GM23338 (cell line): ENCODE data around the gene NUDT9. TPM values are rescaled to one million over a fixed set of nuclear protein-coding genes. Genes with fewer than 3 reads are reported as not detected.
"Not testable (repeated sequence)": the region's sequence is repeated elsewhere in the genome, so short reads cannot be mapped to it uniquely, and the experiment has no call there.

ENCODE experiments used
- ATAC-seq: fragments of 200-7000 bp; cut with Tn5 transposase; 3 replicates; pipeline ENCODE4 v1.9.1; 2020
- DNase-seq: peaks from one replicate; pipeline ENCODE4 v3.0.0-alpha.2; 2015; ENCODE audit warnings: low spot score
- H2AFZ ChIP-seq: fragments of 200-600 bp; sonication (generic); 2 replicates; pipeline ENCODE4 v1.8.0; 2016; ENCODE audit warnings: antibody characterized with exemption, mild to moderate bottlenecking, moderate library complexity
- H3F3A ChIP-seq: fragments of 200-600 bp; sonication (generic); replicated peaks from 2 replicates; pipeline ENCODE4 v1.8.0; 2017; ENCODE audit warnings: antibody characterized with exemption, mixed run types, low read depth
- H3K27ac ChIP-seq: fragments of 200-600 bp; sonication (generic); 2 replicates; pipeline ENCODE4 v1.6.1; 2016; ENCODE audit warnings: low read depth
- H3K27me3 ChIP-seq: fragments of 200-600 bp; sonication (generic); 2 replicates; pipeline ENCODE4 v1.8.0; 2016; ENCODE audit warnings: mild to moderate bottlenecking, mixed run types, moderate library complexity; ENCODE audit not compliant: insufficient read depth
- H3K36me3 ChIP-seq: fragments of 200-600 bp; sonication (generic); 2 replicates; pipeline ENCODE4 v1.8.0; 2016; ENCODE audit warnings: mild to moderate bottlenecking; ENCODE audit not compliant: insufficient read depth
- H3K4me1 ChIP-seq: fragments of 200-600 bp; sonication (generic); 2 replicates; pipeline ENCODE4 v1.8.0; 2016; ENCODE audit warnings: mild to moderate bottlenecking, moderate library complexity; ENCODE audit not compliant: insufficient read depth
- H3K4me2 ChIP-seq: fragments of 200-600 bp; sonication (generic); 2 replicates; pipeline ENCODE4 v1.7.1; 2017; ENCODE audit warnings: mixed run types
- H3K4me3 ChIP-seq: fragments of 200-600 bp; sonication (generic); 2 replicates; pipeline ENCODE4 v1.6.1; 2016; ENCODE audit warnings: mixed run types
- H3K79me2 ChIP-seq: fragments of 200-600 bp; sonication (generic); replicated peaks from 2 replicates; pipeline ENCODE4 v1.8.0; 2017; ENCODE audit warnings: mild to moderate bottlenecking; ENCODE audit not compliant: insufficient read depth
- H3K9me2 ChIP-seq: fragments of 200-600 bp; sonication (generic); 2 replicates; pipeline ENCODE4 v1.8.0; 2017; ENCODE audit not compliant: insufficient read depth
- H4K20me1 ChIP-seq: fragments of 200-600 bp; sonication (generic); replicated peaks from 2 replicates; pipeline ENCODE4 v1.8.0; 2017; ENCODE audit warnings: mild to moderate bottlenecking; ENCODE audit not compliant: insufficient read depth
- H3K27ac Mint-ChIP-seq: 2 replicates; pipeline ENCODE4 v1.8.0; 2020; ENCODE audit warnings: inconsistent platforms, mild to moderate bottlenecking, moderate library complexity, mixed read lengths
- H3K27me3 Mint-ChIP-seq: 3 replicates; pipeline ENCODE4 v1.8.0; 2022; ENCODE audit warnings: low read depth, mild to moderate bottlenecking, moderate library complexity, mixed read lengths, inconsistent platforms; ENCODE audit not compliant: insufficient read depth, poor library complexity
- H3K36me3 Mint-ChIP-seq: 3 replicates; pipeline ENCODE4 v1.8.0; 2021; ENCODE audit warnings: low read depth, mild to moderate bottlenecking, inconsistent platforms, moderate library complexity, mixed read lengths
- H3K4me1 Mint-ChIP-seq: 3 replicates; pipeline ENCODE4 v1.8.0; 2020; ENCODE audit warnings: mild to moderate bottlenecking, inconsistent platforms, mixed read lengths
- H3K4me3 Mint-ChIP-seq: 3 replicates; pipeline ENCODE4 v1.8.0; 2021; ENCODE audit warnings: moderate library complexity, mild to moderate bottlenecking, inconsistent platforms, mixed read lengths
- H3K9me3 Mint-ChIP-seq: 3 replicates; pipeline ENCODE4 v1.8.0; 2020; ENCODE audit warnings: moderate library complexity, mild to moderate bottlenecking, inconsistent platforms, mixed read lengths
- CREB1 ChIP-seq: fragments of 250-450 bp; sonication (Bioruptor Pico); IDR thresholded peaks from 2 replicates; pipeline ENCODE4 v1.5.0; 2020; ENCODE audit warnings: low read depth, mild to moderate bottlenecking, moderate library complexity
- EZH2 ChIP-seq: fragments of 200-600 bp; sonication (generic); IDR thresholded peaks from one replicate; pipeline ENCODE4 v1.8.0; 2017; ENCODE audit warnings: antibody characterized with exemption, mild to moderate bottlenecking, low read depth; ENCODE audit not compliant: unreplicated experiment
- EZH2phosphoT487 ChIP-seq: fragments of 200-600 bp; sonication (generic); IDR thresholded peaks from one replicate; pipeline ENCODE4 v1.8.1; 2018; ENCODE audit warnings: antibody characterized with exemption; ENCODE audit not compliant: unreplicated experiment
- JUNB ChIP-seq: IDR thresholded peaks from one replicate; pipeline ENCODE4 v1.6.1; 2016; ENCODE audit warnings: antibody characterized with exemption; ENCODE audit not compliant: unreplicated experiment
- NANOG ChIP-seq: IDR thresholded peaks from 2 replicates; pipeline ENCODE4 v1.6.1; 2016; ENCODE audit warnings: antibody characterized with exemption, borderline replicate concordance
- POLR2AphosphoS5 ChIP-seq: IDR thresholded peaks from 2 replicates; pipeline ENCODE4 v1.6.1; 2016; ENCODE audit warnings: antibody characterized with exemption, low read depth
- ZNF114 ChIP-seq: fragments of 250-450 bp; sonication (Bioruptor Pico); IDR thresholded peaks from 2 replicates; pipeline ENCODE4 v1.5.0; 2020; ENCODE audit warnings: mild to moderate bottlenecking, moderate library complexity
- ZNF331 ChIP-seq: fragments of 250-450 bp; sonication (Bioruptor Pico); IDR thresholded peaks from 2 replicates; pipeline ENCODE4 v1.5.0; 2020; ENCODE audit warnings: low read depth, mild to moderate bottlenecking, moderate library complexity
- polyA plus RNA-seq: library from polyadenylated mRNA; unstranded; fragments of >200 nt; fragmentation: Nextera tagmentation; extraction: Ambion mirVana; gene quantifications from 2 replicates; pipeline ENCODE4 v1.2.1, GENCODE V29; 2016
- total RNA-seq: library from RNA; depleted of rRNA; stranded (reverse); fragments of >200 nt; shearing (Covaris generic); gene quantifications from 2 replicates; pipeline ENCODE4 v1.2.3, GENCODE V29; 2014
- TF ChIP-seq, protein P1 (sequence below), 2 experiments: fragments of 200-600 bp in 1 of 2; sonication (generic) in 1 of 2; conservative IDR thresholded peaks; 2 replicates each; pipeline versions ENCODE4 v1.5.1 to v1.6.1; 2016 to 2017; ENCODE audit warnings: antibody characterized with exemption in 2 of 2, low read depth in 2 of 2, mild to moderate bottlenecking in 2 of 2, moderate library complexity in 1 of 2
- TF ChIP-seq, protein P2 (sequence below): IDR thresholded peaks from 2 replicates; pipeline ENCODE4 v1.6.1; 2016; ENCODE audit warnings: antibody characterized with exemption
- TF ChIP-seq, protein P3 (sequence below): IDR thresholded peaks from one replicate; pipeline ENCODE4 v1.6.1; 2018; ENCODE audit warnings: antibody characterized with exemption; ENCODE audit not compliant: unreplicated experiment

NUDT9 gene
- total and polyA plus RNA-seq, 2 experiments from 2014 or later: 22.9 to 43.4 TPM

DNA sequence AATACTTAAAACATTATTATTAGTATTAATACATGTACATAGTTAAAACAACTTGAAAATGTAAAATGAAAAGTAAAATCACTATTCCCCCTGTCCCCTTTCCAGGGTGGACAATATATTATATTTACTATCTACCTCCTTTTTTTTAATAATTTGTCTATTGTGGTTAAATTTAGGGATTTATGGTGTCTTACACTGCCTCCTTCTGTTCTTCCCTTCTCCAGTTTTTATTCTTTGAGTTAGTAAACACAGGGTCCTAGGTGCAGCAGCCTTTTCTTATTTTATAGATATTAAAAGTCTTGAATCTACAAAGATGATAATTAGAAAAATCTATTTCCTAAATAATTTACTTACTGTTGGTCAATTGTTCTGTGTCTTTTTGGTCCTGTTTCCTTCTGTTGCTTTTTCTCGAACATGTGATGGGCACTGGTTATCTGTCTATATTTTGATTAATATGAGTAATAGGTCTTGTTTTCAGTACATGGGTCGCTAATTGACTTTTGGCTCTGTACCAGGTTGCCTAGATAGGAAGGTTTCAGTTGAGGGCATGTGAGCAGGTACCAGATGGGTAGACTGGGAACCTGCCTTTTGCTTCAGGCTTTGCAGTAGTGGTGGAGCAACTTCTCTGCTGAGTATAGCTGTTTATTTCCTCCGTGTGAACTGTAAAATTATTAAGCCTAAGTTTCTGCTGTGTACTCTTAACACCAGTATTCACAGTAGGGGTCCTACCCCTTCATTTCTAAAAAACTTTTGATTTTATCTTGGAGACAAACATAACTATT is 1.1 kb downstream of the NUDT9 start:
- peaks cover 24% of the 10 kb centered on the region for H3K4me1 ChIP-seq
- no peaks in the 10 kb centered on the region for H3K9me2 ChIP-seq
- peak overlapping the region; percentile 92 for H3K4me2 ChIP-seq
- no peak overlapping the region for H3K27ac ChIP-seq
- peak overlapping the region; percentile 95 for H3K4me3 Mint-ChIP-seq
- peaks cover 58% of the 10 kb centered on the region for H3K79me2 ChIP-seq
- DNase-seq (no peak), ATAC-seq (no peak)
- H3K4me3 ChIP-seq: peak overlapping the region; percentile 78
- peaks cover 4% of the 10 kb centered on the region for H3K27me3 Mint-ChIP-seq
- H3K27ac Mint-ChIP-seq: peak overlapping the region; percentile 51; the same call in 1 of the 2 replicates
- TF ChIP-seq JUNB (no peak), NANOG (no peak), EZH2phosphoT487 (no peak), ZNF114 (CRISPR knock-in tag) (no peak), CREB1 (CRISPR knock-in tag) (no peak), ZNF331 (no peak)
- peaks cover 4% of the 10 kb centered on the region for H3K9me3 Mint-ChIP-seq
- peaks cover 3% of the 10 kb centered on the region; the same call in 2 of the 3 replicates for H3K36me3 Mint-ChIP-seq
- peaks cover 32% of the 10 kb centered on the region for H3K4me1 Mint-ChIP-seq
- 0 out of 2 replicates have a peak, but pooled peaks cover 3% of the 10 kb centered on the region for H3F3A ChIP-seq
- no peak overlapping the region for H2AFZ ChIP-seq
- H3K27me3 ChIP-seq: no peaks in the 10 kb centered on the region
- H4K20me1 ChIP-seq: peaks cover 3% of the 10 kb centered on the region; the same call in 1 of the 2 replicates
- no peaks in the 10 kb centered on the region for H3K36me3 ChIP-seq

DNA sequence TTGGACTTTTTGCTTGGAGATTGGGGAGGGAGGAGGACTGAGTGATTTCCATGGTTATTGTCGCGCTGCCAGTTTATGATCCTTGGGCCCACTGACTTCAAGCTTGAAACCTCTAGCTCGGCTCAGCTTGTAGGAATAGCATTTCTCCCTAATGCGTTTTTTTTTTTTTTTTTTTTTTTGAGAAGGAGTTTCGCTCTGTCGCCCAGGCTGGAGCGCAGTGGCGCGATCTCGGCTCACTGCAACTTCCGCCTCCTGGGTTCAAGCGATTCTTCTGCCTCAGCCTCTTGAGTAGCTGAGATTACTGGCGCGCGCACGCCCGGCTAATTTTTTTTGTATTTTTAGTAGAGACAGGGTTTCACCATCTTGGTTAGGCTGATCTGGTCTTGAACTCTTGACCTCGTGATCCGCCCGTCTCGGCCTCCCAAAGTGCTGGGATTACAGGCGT is 1.7 kb downstream of the NUDT9 start:
- H3K27me3 ChIP-seq, H3K27me3 Mint-ChIP-seq, H3K9me2 ChIP-seq, H3K27ac Mint-ChIP-seq, H3F3A ChIP-seq, DNase-seq, H3K36me3 ChIP-seq, H2AFZ ChIP-seq, H4K20me1 ChIP-seq, H3K9me3 Mint-ChIP-seq, ATAC-seq, H3K36me3 Mint-ChIP-seq, H3K27ac ChIP-seq: not testable (repeated sequence)
- H3K4me2 ChIP-seq: peak overlapping the region; percentile 92
- H3K4me1 ChIP-seq: peaks cover 24% of the 10 kb centered on the region
- peak overlapping the region; percentile 78 for H3K4me3 ChIP-seq
- H3K4me1 Mint-ChIP-seq: peaks cover 32% of the 10 kb centered on the region
- H3K4me3 Mint-ChIP-seq: peak overlapping the region; percentile 95
- H3K79me2 ChIP-seq: peaks cover 64% of the 10 kb centered on the region

DNA sequence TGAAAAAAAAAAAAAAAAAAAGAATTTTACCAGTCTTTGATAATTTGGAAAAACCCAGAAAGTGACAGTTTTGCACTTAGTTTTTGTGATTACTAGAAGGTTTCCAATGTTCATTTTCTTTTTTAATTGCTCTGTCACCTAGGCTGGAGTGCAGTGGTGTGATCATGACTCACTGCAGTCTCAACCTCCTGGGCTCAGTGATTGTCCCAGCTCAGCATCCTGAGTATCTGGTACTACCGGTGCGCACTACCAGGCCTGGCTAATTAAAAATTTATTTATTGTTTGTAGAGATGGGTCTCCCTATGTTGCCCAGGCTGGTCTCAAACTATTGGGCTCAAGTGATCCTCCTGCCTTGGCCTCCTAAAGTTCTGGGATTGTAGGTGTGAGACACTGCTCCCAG is 3.3 kb downstream of the NUDT9 start:
- Mint-ChIP-seq H3K27me3 (peaks cover 4% of the 10 kb centered on the region), H3K27ac (no peak overlapping the region), H3K9me3 (no peaks in the 10 kb centered on the region; the same call in 2 of the 3 replicates), H3K4me1 (peaks cover 28% of the 10 kb centered on the region), H3K36me3 (no peaks in the 10 kb centered on the region), H3K4me3 (no peak overlapping the region)
- Histone ChIP-seq H3K9me2 (no peaks in the 10 kb centered on the region), H3K4me2 (no peak overlapping the region), H3K27ac (no peak overlapping the region), H3F3A (0 out of 2 replicates have a peak, but pooled peaks cover 3% of the 10 kb centered on the region), H3K36me3 (no peaks in the 10 kb centered on the region), H3K79me2 (peaks cover 79% of the 10 kb centered on the region), H4K20me1 (peaks cover 7% of the 10 kb centered on the region), H2AFZ (no peak overlapping the region), H3K4me3 (no peak overlapping the region), H3K27me3 (no peaks in the 10 kb centered on the region), H3K4me1 (peaks cover 21% of the 10 kb centered on the region)
- no peak for DNase-seq
- ATAC-seq: no peak
- TF ChIP-seq, protein P1, sequence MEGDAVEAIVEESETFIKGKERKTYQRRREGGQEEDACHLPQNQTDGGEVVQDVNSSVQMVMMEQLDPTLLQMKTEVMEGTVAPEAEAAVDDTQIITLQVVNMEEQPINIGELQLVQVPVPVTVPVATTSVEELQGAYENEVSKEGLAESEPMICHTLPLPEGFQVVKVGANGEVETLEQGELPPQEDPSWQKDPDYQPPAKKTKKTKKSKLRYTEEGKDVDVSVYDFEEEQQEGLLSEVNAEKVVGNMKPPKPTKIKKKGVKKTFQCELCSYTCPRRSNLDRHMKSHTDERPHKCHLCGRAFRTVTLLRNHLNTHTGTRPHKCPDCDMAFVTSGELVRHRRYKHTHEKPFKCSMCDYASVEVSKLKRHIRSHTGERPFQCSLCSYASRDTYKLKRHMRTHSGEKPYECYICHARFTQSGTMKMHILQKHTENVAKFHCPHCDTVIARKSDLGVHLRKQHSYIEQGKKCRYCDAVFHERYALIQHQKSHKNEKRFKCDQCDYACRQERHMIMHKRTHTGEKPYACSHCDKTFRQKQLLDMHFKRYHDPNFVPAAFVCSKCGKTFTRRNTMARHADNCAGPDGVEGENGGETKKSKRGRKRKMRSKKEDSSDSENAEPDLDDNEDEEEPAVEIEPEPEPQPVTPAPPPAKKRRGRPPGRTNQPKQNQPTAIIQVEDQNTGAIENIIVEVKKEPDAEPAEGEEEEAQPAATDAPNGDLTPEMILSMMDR (conservative IDR thresholded peaks at IDR 0.05; ENCODE audit: low read depth in 2 of 2): no peak
- TF ChIP-seq NANOG (no peak), ZNF331 (no peak), ZNF114 (CRISPR knock-in tag) (no peak), POLR2AphosphoS5 (no peak), EZH2 (no peak), JUNB (no peak)
- TF ChIP-seq, protein P2, sequence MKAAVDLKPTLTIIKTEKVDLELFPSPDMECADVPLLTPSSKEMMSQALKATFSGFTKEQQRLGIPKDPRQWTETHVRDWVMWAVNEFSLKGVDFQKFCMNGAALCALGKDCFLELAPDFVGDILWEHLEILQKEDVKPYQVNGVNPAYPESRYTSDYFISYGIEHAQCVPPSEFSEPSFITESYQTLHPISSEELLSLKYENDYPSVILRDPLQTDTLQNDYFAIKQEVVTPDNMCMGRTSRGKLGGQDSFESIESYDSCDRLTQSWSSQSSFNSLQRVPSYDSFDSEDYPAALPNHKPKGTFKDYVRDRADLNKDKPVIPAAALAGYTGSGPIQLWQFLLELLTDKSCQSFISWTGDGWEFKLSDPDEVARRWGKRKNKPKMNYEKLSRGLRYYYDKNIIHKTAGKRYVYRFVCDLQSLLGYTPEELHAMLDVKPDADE: no peak
- TF ChIP-seq, protein P3, sequence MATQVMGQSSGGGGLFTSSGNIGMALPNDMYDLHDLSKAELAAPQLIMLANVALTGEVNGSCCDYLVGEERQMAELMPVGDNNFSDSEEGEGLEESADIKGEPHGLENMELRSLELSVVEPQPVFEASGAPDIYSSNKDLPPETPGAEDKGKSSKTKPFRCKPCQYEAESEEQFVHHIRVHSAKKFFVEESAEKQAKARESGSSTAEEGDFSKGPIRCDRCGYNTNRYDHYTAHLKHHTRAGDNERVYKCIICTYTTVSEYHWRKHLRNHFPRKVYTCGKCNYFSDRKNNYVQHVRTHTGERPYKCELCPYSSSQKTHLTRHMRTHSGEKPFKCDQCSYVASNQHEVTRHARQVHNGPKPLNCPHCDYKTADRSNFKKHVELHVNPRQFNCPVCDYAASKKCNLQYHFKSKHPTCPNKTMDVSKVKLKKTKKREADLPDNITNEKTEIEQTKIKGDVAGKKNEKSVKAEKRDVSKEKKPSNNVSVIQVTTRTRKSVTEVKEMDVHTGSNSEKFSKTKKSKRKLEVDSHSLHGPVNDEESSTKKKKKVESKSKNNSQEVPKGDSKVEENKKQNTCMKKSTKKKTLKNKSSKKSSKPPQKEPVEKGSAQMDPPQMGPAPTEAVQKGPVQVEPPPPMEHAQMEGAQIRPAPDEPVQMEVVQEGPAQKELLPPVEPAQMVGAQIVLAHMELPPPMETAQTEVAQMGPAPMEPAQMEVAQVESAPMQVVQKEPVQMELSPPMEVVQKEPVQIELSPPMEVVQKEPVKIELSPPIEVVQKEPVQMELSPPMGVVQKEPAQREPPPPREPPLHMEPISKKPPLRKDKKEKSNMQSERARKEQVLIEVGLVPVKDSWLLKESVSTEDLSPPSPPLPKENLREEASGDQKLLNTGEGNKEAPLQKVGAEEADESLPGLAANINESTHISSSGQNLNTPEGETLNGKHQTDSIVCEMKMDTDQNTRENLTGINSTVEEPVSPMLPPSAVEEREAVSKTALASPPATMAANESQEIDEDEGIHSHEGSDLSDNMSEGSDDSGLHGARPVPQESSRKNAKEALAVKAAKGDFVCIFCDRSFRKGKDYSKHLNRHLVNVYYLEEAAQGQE: no peak
